Left ventricle myocardium inferior (tissue), 1 donor: ENCODE measurements around the gene CYTL1. TPM values are rescaled to one million over a fixed set of nuclear protein-coding genes. Genes with fewer than 3 reads are reported as not detected.

Experiments used
- DNase-seq: peaks from one replicate; pipeline ENCODE4 v3.0.0-alpha.2; 2020
- H3K27ac ChIP-seq: fragments of 200-600 bp; replicated peaks from 2 replicates; pipeline ENCODE4 v1.8.0; 2021
- H3K27me3 ChIP-seq: fragments of 200-600 bp; 2 replicates; pipeline ENCODE4 v1.8.0; 2021; ENCODE audit warnings: low read depth
- H3K36me3 ChIP-seq: fragments of 200-600 bp; 2 replicates; pipeline ENCODE4 v1.8.0; 2021
- H3K4me1 ChIP-seq: fragments of 200-600 bp; 2 replicates; pipeline ENCODE4 v1.8.0; 2021
- H3K4me3 ChIP-seq: fragments of 200-600 bp; 2 replicates; pipeline ENCODE4 v1.8.0; 2021; ENCODE audit warnings: mild to moderate bottlenecking, moderate library complexity
- H3K9me3 ChIP-seq: fragments of 200-600 bp; replicated peaks from 2 replicates; pipeline ENCODE4 v1.8.0; 2021
- CTCF ChIP-seq: fragments of 200-600 bp; IDR thresholded peaks from 2 replicates; pipeline ENCODE4 v1.8.0; 2021; ENCODE audit warnings: antibody characterized with exemption, mild to moderate bottlenecking, borderline replicate concordance
- intact Hi-C: fragments of 100-400 bp; cut with micrococcal nuclease; formaldehyde crosslinking; loops from one replicate; pipeline ENCODE4 v1.11.0; 2022
- total RNA-seq: library from RNA; stranded (reverse); fragmentation: NEBNext Ultra II Directional; extraction: Animal tissue kit (Norgen Biotek cat#: 25700); gene quantifications from one replicate; pipeline ENCODE4 v1.2.1, GENCODE V29; 2021
- donor health status: DM: no; HTN: yes; CAD: no; lungs with severe emphysema.

CYTL1 gene
- total RNA-seq, 1 donor from 2014 or later, result 0.47 TPM

GRCh38 chr4:4981427-4981826, 37.8 kb downstream of the CYTL1 start:
- TF ChIP-seq CTCF, result no peak
- no peak for DNase-seq
- H3K27ac ChIP-seq, result no peak overlapping the region
- no peaks in the 10 kb centered on the region for H3K4me1 ChIP-seq
- intact Hi-C loops, result no loop called here
- no peaks in the 10 kb centered on the region for H3K36me3 ChIP-seq
- no peaks in the 10 kb centered on the region for H3K9me3 ChIP-seq
- no peak overlapping the region for H3K4me3 ChIP-seq
- H3K27me3 ChIP-seq, result peaks cover 29% of the 10 kb centered on the region

GRCh38 chr4:4980621-4981230, 38.5 kb downstream of the CYTL1 start:
- no peak for DNase-seq
- no peak overlapping the region for H3K27ac ChIP-seq
- H3K27me3 ChIP-seq, result peaks cover 29% of the 10 kb centered on the region
- no peak for TF ChIP-seq CTCF
- no peak overlapping the region for H3K4me3 ChIP-seq
- no peaks in the 10 kb centered on the region for H3K36me3 ChIP-seq
- no peaks in the 10 kb centered on the region for H3K4me1 ChIP-seq
- intact Hi-C loops, result no loop called here
- no peaks in the 10 kb centered on the region for H3K9me3 ChIP-seq

- no peak overlapping the region for H3K4me3 ChIP-seq
- no peak for DNase-seq
- intact Hi-C loops, result no loop called here
- H3K9me3 ChIP-seq, result peaks cover 7% of the 10 kb centered on the region
- H3K27me3 ChIP-seq, result peaks cover 32% of the 10 kb centered on the region
- no peak overlapping the region for H3K27ac ChIP-seq
- TF ChIP-seq CTCF, result no peak
- H3K4me1 ChIP-seq, result no peaks in the 10 kb centered on the region
- H3K36me3 ChIP-seq, result no peaks in the 10 kb centered on the region
Observed at GRCh38 chr4:4979971-4980370, 39.3 kb downstream of the CYTL1 start.

- Histone ChIP-seq H3K27me3 (peaks cover 39% of the 10 kb centered on the region), H3K36me3 (no peaks in the 10 kb centered on the region), H3K27ac (no peak overlapping the region)
Observed at GRCh38 chr4:4974727-4975126, 44.5 kb downstream of the CYTL1 start.

GRCh38 chr4:4971796-4972195, 47.5 kb downstream of the CYTL1 start:
- H3K9me3 ChIP-seq, result peaks cover 18% of the 10 kb centered on the region
- no peak for DNase-seq
- intact Hi-C loops, result no loop called here
- no peaks in the 10 kb centered on the region for H3K4me1 ChIP-seq
- no peaks in the 10 kb centered on the region for H3K36me3 ChIP-seq
- peaks cover 26% of the 10 kb centered on the region for H3K27me3 ChIP-seq
- no peak overlapping the region for H3K27ac ChIP-seq
- TF ChIP-seq CTCF, result no peak
- H3K4me3 ChIP-seq, result no peak overlapping the region

More at GRCh38 chr4:4974727-4975126, 44.5 kb downstream of the CYTL1 start:
- no peak for DNase-seq
- no peak for TF ChIP-seq CTCF
- H3K9me3 ChIP-seq, result peaks cover 18% of the 10 kb centered on the region
- no peak overlapping the region for H3K4me3 ChIP-seq
- intact Hi-C loops, result no loop called here
- no peaks in the 10 kb centered on the region for H3K4me1 ChIP-seq

- H3K36me3 ChIP-seq, result no peaks in the 10 kb centered on the region
- no peak for TF ChIP-seq CTCF
- H3K27ac ChIP-seq, result no peak overlapping the region
- H3K4me3 ChIP-seq, result no peak overlapping the region
- DNase-seq, result peak; percentile 34
- H3K4me1 ChIP-seq, result no peaks in the 10 kb centered on the region
- intact Hi-C loops, result no loop called here
- peaks cover 13% of the 10 kb centered on the region for H3K9me3 ChIP-seq
- peaks cover 21% of the 10 kb centered on the region for H3K27me3 ChIP-seq
Observed at GRCh38 chr4:4969298-4969697, 50.0 kb downstream of the CYTL1 start.
